Measurements from ENCODE around the gene PTPRD.

DNA sequence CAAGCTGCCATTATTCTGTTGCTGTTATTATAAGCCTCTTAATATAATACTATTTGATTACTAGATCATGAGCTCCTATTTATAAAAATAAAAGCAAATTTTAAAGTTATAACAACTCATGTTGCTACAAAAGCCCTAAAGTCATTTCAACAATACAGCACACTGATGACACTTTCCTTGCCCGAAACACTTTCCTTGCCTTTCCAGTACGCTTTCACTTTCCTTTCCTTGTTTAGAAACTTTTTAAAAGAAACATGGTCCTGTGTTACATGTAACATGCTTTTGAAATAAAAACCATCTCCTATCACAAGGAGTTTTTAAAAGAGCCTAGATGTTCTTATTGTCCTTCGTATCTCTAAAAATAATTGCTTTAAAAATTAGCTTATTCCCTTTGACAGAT lies 688.4 kb downstream of the PTPRD start:
- TF ChIP-seq, protein P1, sequence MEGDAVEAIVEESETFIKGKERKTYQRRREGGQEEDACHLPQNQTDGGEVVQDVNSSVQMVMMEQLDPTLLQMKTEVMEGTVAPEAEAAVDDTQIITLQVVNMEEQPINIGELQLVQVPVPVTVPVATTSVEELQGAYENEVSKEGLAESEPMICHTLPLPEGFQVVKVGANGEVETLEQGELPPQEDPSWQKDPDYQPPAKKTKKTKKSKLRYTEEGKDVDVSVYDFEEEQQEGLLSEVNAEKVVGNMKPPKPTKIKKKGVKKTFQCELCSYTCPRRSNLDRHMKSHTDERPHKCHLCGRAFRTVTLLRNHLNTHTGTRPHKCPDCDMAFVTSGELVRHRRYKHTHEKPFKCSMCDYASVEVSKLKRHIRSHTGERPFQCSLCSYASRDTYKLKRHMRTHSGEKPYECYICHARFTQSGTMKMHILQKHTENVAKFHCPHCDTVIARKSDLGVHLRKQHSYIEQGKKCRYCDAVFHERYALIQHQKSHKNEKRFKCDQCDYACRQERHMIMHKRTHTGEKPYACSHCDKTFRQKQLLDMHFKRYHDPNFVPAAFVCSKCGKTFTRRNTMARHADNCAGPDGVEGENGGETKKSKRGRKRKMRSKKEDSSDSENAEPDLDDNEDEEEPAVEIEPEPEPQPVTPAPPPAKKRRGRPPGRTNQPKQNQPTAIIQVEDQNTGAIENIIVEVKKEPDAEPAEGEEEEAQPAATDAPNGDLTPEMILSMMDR (conservative IDR thresholded peaks at IDR 0.05; ENCODE audit: low read length): no peak
- TF ChIP-seq EZH2phosphoT487 (IDR thresholded peaks at IDR 0.05; ENCODE audit: borderline replicate concordance): no peak

All from Loucy (cell line).